ACC112 (cell line): ENCODE measurements around the gene TC2N.
A peak's percentile ranks its signal among the peaks of the same experiment; 100 is the strongest.

Experiments
- H2AFZ ChIP-seq: fragments of 200-600 bp; sonication (generic); one replicate; pipeline ENCODE4 v1.6.0; 2017; ENCODE audit warnings: antibody characterized with exemption, low read length; ENCODE audit not compliant: unreplicated experiment
- H3K27ac ChIP-seq: fragments of 200-600 bp; sonication (generic); 2 replicates; pipeline ENCODE4 v1.5.1; 2014; ENCODE audit warnings: low read depth, mild to moderate bottlenecking, antibody characterized with exemption, low read length, moderate library complexity
- H3K27me3 ChIP-seq: fragments of 200-600 bp; sonication (generic); 2 replicates; pipeline ENCODE4 v1.6.1; 2014; ENCODE audit warnings: mild to moderate bottlenecking, antibody characterized with exemption, low read length, moderate library complexity, mixed read lengths; ENCODE audit not compliant: insufficient read depth
- H3K36me3 ChIP-seq: fragments of 200-600 bp; sonication (generic); 2 replicates; pipeline ENCODE4 v1.6.1; 2016; ENCODE audit warnings: mild to moderate bottlenecking, antibody characterized with exemption, low read length, moderate library complexity, mixed read lengths; ENCODE audit not compliant: insufficient read depth
- H3K4me1 ChIP-seq: fragments of 200-600 bp; sonication (generic); one replicate; pipeline ENCODE4 v1.6.1; 2016; ENCODE audit warnings: low read length, mixed read lengths; ENCODE audit not compliant: insufficient read depth, unreplicated experiment, control insufficient read depth
- H3K4me3 ChIP-seq: fragments of 200-600 bp; sonication (generic); 2 replicates; pipeline ENCODE4 v1.5.1; 2014; ENCODE audit warnings: mild to moderate bottlenecking, low read depth, low read length
- H3K79me2 ChIP-seq: fragments of 200-600 bp; sonication (generic); one replicate; pipeline ENCODE4 v1.6.0; 2016; ENCODE audit warnings: low read length; ENCODE audit not compliant: control insufficient read depth, unreplicated experiment, insufficient read depth

TC2N gene

GRCh38 chr14:91754819-91755218 lies 112.5 kb downstream of the TC2N start:
- Histone ChIP-seq H2AFZ (no peak overlapping the region), H3K27me3 (no peaks in the 10 kb centered on the region), H3K4me3 (no peak overlapping the region), H3K4me1 (peaks cover 18% of the 10 kb centered on the region), H3K36me3 (no peaks in the 10 kb centered on the region), H3K79me2 (no peaks in the 10 kb centered on the region), H3K27ac (no peak overlapping the region)

- Histone ChIP-seq H3K79me2 (no peaks in the 10 kb centered on the region), H3K4me3 (no peak overlapping the region), H3K27me3 (no peaks in the 10 kb centered on the region), H3K4me1 (peaks cover 18% of the 10 kb centered on the region), H2AFZ (no peak overlapping the region), H3K27ac (no peak overlapping the region), H3K36me3 (no peaks in the 10 kb centered on the region)
Observed at GRCh38 chr14:91754185-91754584, 113.2 kb downstream of the TC2N start.

GRCh38 chr14:91753501-91754128 lies 113.7 kb downstream of the TC2N start:
- Histone ChIP-seq H3K27ac (no peak overlapping the region), H3K4me1 (peaks cover 18% of the 10 kb centered on the region), H3K4me3 (no peak overlapping the region), H3K36me3 (no peaks in the 10 kb centered on the region), H3K79me2 (no peaks in the 10 kb centered on the region), H3K27me3 (no peaks in the 10 kb centered on the region), H2AFZ (no peak overlapping the region)

- H2AFZ ChIP-seq, result no peak overlapping the region
- H3K4me1 ChIP-seq, result peaks cover 18% of the 10 kb centered on the region
- no peak overlapping the region for H3K4me3 ChIP-seq
- no peaks in the 10 kb centered on the region for H3K36me3 ChIP-seq
- no peaks in the 10 kb centered on the region for H3K27me3 ChIP-seq
- H3K27ac ChIP-seq, result no peak overlapping the region
- no peaks in the 10 kb centered on the region for H3K79me2 ChIP-seq
Observed at GRCh38 chr14:91752961-91753360, 114.4 kb downstream of the TC2N start.

- no peak overlapping the region for H3K27ac ChIP-seq
- H3K36me3 ChIP-seq, result no peaks in the 10 kb centered on the region
- H3K79me2 ChIP-seq, result no peaks in the 10 kb centered on the region
- H2AFZ ChIP-seq, result no peak overlapping the region
- no peak overlapping the region for H3K4me3 ChIP-seq
- peaks cover 18% of the 10 kb centered on the region for H3K4me1 ChIP-seq
- no peaks in the 10 kb centered on the region for H3K27me3 ChIP-seq
Observed at GRCh38 chr14:91751719-91752118, 115.6 kb downstream of the TC2N start.

GRCh38 chr14:91750634-91751198 lies 116.6 kb downstream of the TC2N start:
- Histone ChIP-seq H3K27me3 (no peaks in the 10 kb centered on the region), H3K79me2 (no peaks in the 10 kb centered on the region), H2AFZ (no peak overlapping the region), H3K4me3 (no peak overlapping the region), H3K27ac (no peak overlapping the region), H3K36me3 (no peaks in the 10 kb centered on the region), H3K4me1 (peaks cover 20% of the 10 kb centered on the region)

- H3K27me3 ChIP-seq, result no peaks in the 10 kb centered on the region
- no peak overlapping the region for H3K27ac ChIP-seq
- H3K79me2 ChIP-seq, result no peaks in the 10 kb centered on the region
- no peak overlapping the region for H3K4me3 ChIP-seq
- H2AFZ ChIP-seq, result no peak overlapping the region
- H3K36me3 ChIP-seq, result no peaks in the 10 kb centered on the region
- H3K4me1 ChIP-seq, result peaks cover 24% of the 10 kb centered on the region
Observed at GRCh38 chr14:91749868-91750267, 117.5 kb downstream of the TC2N start.

- Histone ChIP-seq H3K4me1 (peaks cover 27% of the 10 kb centered on the region), H3K79me2 (no peaks in the 10 kb centered on the region)
Observed at GRCh38 chr14:91748049-91748448, 119.3 kb downstream of the TC2N start.

GRCh38 chr14:91745344-91745743 lies 122.0 kb downstream of the TC2N start:
- no peak overlapping the region for H3K4me3 ChIP-seq
- H3K4me1 ChIP-seq, result peaks cover 26% of the 10 kb centered on the region
- H2AFZ ChIP-seq, result no peak overlapping the region
- H3K27me3 ChIP-seq, result no peaks in the 10 kb centered on the region
- H3K36me3 ChIP-seq, result no peaks in the 10 kb centered on the region
- no peaks in the 10 kb centered on the region for H3K79me2 ChIP-seq
- H3K27ac ChIP-seq, result peak overlapping the region; percentile 38; the same call in 1 of the 2 replicates

More at GRCh38 chr14:91748049-91748448, 119.3 kb downstream of the TC2N start:
- Histone ChIP-seq H2AFZ (no peak overlapping the region), H3K27me3 (no peaks in the 10 kb centered on the region), H3K4me3 (no peak overlapping the region), H3K27ac (no peak overlapping the region), H3K36me3 (no peaks in the 10 kb centered on the region)

- no peaks in the 10 kb centered on the region for H3K79me2 ChIP-seq
- no peaks in the 10 kb centered on the region for H3K27me3 ChIP-seq
- H3K36me3 ChIP-seq, result no peaks in the 10 kb centered on the region
- peaks cover 26% of the 10 kb centered on the region for H3K4me1 ChIP-seq
- H3K4me3 ChIP-seq, result no peak overlapping the region
- no peak overlapping the region; the same call in 1 of the 2 replicates for H3K27ac ChIP-seq
- no peak overlapping the region for H2AFZ ChIP-seq
Observed at GRCh38 chr14:91744068-91744480, 123.3 kb downstream of the TC2N start.

- no peak overlapping the region for H3K4me3 ChIP-seq
- H3K4me1 ChIP-seq, result peaks cover 26% of the 10 kb centered on the region
- no peak overlapping the region for H3K27ac ChIP-seq
- no peaks in the 10 kb centered on the region for H3K36me3 ChIP-seq
- H3K79me2 ChIP-seq, result no peaks in the 10 kb centered on the region
- no peak overlapping the region for H2AFZ ChIP-seq
- H3K27me3 ChIP-seq, result no peaks in the 10 kb centered on the region
Observed at GRCh38 chr14:91743305-91743653, 124.1 kb downstream of the TC2N start.
